Small intestine (tissue), 4 donors: ENCODE results near the gene RAB22A. TPM values are rescaled to one million over a fixed set of nuclear protein-coding genes. Genes with fewer than 3 reads are reported as not detected.

Source experiments
- polyA plus RNA-seq, 4 donors: library from polyadenylated mRNA; stranded (reverse) in 3 of 4; unstranded in 1 of 4; fragments of 200-250 nt in 3 of 4; fragments of 120-200 nt in 1 of 4; gene quantifications; one replicate each; pipeline versions ENCODE4 v1.2.1 to v1.2.3, GENCODE V29; 2013
- donor health status: healthy with polysubstance abuse.
- donor health status: Bipolar disorder and iron deficiency.
- donor health status: healthy.

Gene RAB22A
- polyA plus RNA-seq, 4 donors, result 6.9 to 19.7 (median 12.1) TPM

Other genes with a start within 250 kb of the RAB22A start
- not detected for gene ANKRD60, start 81.1 kb upstream of the RAB22A start, polyA plus RNA-seq
- gene VAPB, start 79.5 kb downstream of the RAB22A start, polyA plus RNA-seq, result 10 to 100 TPM; 36.5 to 39.2 (median 37.8) TPM
- gene APCDD1L, start 205.7 kb downstream of the RAB22A start, polyA plus RNA-seq, result under 1 TPM in 2 of 4 donors, not detected in 2; 0.10 to 0.46 TPM